ENCODE results near the gene DHCR7.
"Not testable (repeated sequence)": the region's sequence is repeated elsewhere in the genome, so short reads cannot be mapped to it uniquely, and the experiment has no call there.

DNA sequence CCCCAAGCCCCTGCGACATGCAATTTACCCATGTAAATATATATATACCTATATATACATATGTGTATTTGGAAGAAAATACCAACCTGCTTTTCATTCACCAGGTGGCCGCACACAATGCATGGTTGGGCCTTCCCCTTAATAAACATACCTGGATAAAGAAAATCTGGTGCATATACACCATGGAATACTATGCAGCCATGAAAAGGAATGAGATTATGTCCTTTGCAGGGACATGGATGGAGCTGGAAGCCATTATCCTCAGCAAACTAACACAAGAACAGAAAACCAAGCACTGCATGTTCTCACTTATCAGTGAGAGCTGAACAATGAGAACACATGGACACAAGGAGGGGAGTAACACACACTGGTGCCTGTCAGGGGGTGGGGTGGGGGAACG, 25.9 kb downstream of the DHCR7 start:
- TF ChIP-seq EZH2 (IDR thresholded peaks at IDR 0.05), result not testable (repeated sequence)
- TF ChIP-seq, protein P1, sequence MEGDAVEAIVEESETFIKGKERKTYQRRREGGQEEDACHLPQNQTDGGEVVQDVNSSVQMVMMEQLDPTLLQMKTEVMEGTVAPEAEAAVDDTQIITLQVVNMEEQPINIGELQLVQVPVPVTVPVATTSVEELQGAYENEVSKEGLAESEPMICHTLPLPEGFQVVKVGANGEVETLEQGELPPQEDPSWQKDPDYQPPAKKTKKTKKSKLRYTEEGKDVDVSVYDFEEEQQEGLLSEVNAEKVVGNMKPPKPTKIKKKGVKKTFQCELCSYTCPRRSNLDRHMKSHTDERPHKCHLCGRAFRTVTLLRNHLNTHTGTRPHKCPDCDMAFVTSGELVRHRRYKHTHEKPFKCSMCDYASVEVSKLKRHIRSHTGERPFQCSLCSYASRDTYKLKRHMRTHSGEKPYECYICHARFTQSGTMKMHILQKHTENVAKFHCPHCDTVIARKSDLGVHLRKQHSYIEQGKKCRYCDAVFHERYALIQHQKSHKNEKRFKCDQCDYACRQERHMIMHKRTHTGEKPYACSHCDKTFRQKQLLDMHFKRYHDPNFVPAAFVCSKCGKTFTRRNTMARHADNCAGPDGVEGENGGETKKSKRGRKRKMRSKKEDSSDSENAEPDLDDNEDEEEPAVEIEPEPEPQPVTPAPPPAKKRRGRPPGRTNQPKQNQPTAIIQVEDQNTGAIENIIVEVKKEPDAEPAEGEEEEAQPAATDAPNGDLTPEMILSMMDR (IDR thresholded peaks at IDR 0.05), result not testable (repeated sequence)
